Activated CD4-positive, alpha-beta T cell treated with anti-CD3 and anti-CD28 coated beads, Interleukin-10, Interleukin-2, amounts not matched to agents 100 ng/mL and 50 ng/mL, durations not matched to agents 16 hours and 8 hours (primary cell): Measurements from ENCODE around the gene TCP11.
A peak's percentile ranks its signal among the peaks of the same experiment; 100 is the strongest.
"Not testable (repeated sequence)": the region's sequence is repeated elsewhere in the genome, so short reads cannot be mapped to it uniquely, and the experiment has no call there.

ENCODE experiments used
- DNase-seq: peaks from one replicate; pipeline ENCODE4 v3.0.0-alpha.2; 2020

Gene TCP11

DNA sequence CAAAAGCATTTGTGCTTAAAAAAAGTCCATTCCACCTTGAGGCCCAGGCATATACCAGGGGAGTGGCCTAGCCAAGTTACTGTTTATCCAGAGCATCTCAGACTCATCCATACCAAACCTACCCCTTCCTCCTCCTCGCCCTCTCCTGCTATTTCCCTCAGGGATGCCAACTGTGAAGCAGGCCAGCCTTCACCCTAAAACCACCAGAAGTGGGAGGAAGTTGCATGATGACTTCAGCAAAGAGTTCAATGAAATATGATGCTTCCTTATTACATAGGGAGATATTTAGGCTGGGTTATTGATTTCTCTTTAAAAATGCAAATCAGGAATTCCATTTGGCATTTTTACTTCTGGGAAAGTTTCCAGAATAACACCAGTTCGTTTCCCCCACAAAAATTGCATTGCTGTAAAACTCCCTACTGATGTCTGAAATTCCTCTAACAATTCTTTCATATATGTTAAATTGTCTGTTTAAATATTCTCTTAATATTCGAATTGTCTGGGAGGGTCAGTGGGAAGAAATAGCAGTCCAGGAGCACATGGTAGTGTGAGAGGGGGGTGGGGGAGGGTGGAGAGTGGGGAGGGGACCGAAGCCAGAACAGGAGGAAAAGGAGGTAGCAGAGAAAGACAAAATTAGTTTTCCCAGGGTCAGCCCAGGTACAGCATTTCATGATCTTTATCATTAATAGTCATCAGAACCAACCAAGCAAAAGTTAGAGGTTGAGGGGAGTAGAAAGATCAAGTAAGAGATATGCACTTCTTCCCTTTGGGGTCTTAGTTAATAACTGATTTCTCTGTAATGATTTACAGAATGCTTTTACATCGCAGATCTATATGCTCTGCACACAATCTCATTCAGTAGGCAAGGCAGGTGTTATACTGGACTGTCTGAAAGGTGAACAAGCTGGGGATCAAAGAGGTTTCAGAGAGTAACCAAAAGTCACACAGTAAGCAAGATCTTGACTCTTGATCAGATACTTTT, 1.7 kb upstream of the TCP11 start:
- no peak for DNase-seq

DNA sequence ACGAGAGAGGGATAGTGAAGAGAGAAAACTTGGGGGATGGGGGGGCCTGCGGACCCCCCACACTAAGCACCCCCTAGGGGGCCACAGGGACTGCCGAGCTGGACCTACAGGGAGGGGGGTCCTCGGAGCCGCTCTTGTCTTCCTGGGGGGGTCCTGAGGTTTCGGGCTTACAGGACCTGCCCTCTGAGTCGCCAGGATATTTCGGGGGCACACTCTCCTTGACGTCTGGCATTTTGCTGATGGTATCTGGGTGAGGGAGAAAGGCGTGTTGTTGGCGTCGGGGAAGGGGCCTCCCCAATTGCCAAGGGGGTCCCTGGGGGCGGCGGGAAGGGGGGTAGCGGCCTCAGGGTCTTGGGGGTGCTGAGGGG, 516 bp downstream of the TCP11 start:
- DNase-seq = no peak

DNA sequence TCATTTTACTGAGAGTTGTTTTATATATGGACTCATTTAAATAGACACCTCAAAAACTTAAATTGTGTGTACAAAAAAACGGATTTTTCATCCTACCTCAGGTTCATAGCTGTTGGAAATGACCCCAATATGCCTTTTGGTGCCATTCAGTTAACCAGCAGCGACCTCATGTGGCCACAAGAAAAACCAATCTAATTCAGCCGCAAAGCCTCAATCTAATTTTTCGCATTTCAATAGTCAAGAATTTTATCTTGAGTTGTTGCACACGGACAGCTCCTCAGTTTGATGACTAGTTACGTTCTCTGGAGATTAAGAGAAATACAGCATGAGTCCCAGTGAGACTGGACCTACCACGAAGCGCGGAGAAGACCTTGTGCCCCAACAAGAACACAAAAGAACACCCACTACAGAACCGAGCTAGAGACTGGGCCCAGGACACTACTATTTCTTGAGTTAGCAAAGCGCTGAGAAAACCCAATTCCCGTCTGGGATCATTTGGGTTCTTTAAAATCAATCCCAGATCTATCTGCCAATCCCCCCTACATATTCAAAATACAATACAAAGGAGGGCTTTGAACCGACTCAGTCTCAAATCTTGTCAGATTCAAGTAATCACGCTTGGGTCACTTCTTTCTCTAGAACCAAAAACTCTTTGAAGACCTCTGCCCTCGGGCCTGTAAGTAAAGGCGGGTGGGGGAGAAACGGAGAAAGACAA, 1.1 kb downstream of the TCP11 start:
- DNase-seq = peak; percentile 70

DNA sequence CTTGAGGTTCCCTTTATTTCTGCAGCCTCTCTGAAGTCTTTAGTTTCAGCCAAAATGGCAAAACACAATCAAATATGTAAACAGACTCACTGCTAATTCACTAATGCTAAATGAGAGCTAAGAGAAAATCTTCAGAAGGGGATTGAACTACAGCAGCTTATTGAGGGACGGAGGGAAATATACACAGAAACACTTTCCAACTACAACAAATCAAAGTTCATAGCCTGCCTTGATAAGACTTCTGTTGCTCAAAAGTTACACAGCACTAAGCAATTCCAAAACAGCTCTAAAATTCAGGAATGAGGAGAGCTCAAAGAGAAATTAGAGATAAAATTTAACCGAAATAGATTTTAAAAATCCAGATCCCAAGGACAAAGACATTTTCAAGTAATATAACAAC, 1.7 kb downstream of the TCP11 start:
- no peak for DNase-seq

DNA sequence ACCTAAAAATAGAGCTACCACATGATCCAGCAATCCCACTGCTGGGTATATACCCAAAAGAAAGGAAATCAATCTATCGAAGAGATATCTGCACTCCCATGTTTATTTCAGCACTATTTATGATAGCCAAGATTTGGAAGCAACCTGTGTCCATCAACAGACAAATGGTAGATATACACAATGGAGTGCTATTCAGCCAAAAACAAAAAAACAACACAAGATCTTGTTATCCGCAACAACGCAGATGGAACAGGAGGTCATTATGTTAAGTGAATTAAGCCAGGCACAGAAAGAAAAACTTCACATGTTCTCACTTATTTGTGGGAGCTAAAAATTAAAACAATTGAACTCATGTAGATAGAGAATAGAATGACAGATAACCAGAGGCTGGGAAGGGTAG, 2.9 kb downstream of the TCP11 start:
- not testable (repeated sequence) for DNase-seq

DNA sequence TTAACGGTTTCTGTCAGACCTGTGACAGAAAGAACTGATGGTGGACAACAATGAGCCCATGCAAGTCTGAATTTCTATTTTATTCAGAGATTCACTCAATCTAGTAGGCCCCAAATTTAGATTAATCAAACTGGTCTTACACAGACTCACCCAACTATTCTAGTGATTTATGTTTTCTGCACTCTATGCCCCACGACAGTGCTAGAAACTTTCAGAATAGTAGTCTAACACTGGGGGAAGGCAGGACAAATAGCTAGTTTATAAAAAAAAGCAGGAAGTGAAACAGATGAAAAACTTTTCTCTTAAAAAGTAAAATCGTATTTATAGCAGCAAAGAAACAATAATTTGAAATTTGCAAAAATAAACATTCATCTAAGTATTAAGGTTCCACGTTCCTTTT, 5.0 kb downstream of the TCP11 start:
- no peak for DNase-seq

DNA sequence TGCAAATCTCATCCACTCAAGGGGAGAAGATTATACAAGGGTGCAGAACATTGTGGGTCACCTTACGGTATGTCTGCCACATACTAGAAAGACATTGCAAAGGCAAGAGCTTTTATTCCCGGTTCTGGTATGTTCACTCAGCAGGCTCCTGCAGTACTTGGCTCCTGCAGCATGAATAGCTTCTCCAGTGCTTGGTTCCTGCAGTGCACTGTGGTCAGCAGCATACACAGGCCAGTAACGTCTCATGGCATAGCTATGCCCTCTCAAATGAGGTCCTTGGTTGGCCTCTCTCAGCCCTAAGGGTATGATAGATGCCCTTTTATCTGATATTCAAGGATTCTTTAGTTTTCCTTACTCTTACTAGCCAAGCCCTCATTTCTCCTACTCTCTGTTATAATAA, 12.6 kb downstream of the TCP11 start:
- no peak for DNase-seq

DNA sequence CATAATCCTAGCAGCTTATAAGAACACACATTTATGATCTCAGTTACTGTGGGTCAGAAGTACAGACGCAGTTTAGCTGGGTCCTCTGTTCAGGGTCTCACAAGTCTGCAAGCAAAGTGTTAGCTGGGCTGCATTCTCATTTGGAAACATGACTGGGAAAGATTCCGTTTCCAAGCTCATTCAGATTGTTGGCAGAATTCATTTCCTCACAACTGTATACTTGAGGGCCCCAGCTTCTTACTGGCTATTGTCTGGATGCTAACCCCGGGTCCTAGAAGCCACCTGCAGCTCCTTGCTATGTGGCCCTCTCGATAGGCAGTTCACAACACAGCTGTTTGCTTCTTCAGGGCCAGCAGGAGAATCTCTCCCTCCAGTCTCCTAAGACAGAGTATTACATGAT, 13.1 kb downstream of the TCP11 start:
- no peak for DNase-seq

DNA sequence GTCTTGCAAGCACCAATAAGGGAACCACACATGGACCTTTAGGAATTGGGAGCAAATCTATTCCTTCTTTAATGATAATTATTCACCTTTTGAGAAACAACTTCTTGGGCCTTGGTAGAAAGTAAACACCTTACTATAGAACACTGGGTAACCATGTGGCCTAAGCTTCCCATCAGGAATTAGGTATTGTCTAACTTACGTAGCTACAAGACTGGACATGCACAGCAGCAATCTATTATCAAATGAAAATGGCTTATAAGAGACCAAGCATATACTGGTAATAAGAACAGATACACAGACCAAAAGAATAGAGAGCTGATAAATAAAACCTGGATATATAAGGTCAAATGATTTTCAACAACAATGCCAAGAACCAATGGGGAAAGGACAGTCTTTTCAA, 16.8 kb downstream of the TCP11 start:
- no peak for DNase-seq

DNA sequence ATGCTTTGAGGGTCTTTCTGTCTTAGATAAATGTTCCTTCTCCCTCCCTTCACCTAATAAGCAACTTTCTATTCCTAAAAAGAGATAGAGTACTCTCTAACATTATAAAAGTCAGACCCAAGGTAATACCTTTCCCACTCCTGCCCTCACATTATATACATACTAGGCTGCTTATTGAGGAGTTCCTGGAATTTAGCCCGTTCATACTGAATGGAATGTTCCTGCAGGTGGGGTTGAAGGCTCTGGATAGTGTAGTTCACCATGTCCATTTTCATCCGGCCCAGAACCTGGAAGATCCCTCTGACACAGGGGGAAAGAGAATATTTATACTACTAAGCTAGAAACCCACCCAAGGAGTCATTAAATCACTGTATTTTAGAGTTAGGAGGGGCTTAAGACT, 20.4 kb downstream of the TCP11 start:
- DNase-seq = no peak

DNA sequence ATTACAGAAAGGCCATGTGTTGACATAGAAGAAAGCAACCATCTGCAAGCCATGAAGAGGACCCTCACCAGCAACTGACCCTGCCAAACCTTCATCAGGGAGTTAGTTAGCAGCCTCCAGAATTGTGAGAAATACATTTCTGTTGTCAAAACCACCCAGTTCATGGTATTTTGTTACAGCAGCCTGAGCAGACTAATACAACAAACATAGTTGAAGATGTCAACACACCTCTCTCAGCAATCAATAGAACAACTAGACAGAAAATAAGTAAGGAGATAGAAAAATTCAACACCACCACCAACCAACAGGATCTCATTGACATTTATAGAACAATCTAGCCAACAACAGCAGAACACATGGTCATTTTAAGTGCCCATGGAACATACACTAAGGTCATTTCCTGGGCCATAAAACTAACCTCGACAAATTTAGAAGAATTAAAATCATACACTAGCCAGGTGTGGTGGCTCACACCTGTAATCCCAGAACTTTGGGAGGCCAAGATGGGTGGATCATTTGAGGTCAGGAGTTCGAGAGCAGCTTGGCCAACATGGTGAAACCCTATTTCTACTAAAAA, 32.7 kb downstream of the TCP11 start:
- DNase-seq = no peak

DNA sequence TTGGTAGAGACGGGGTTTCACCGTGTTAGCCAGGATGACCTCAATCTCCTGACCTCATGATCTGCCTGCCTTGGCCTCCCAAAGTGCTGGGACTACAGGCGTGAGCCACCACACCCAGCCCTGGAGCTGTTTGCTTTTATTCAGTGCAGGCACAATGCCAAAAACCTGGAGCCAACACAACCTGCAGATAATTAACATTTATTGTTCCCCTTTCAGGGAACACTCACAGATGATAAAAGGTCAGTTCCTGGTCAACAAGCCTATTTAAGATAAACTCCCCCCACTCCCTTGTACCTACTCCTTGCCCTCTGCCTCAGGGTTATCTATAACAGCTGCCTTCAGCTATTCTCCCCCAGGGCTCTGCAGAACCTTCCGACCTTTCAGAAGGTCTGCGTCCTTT, 33.4 kb downstream of the TCP11 start:
- not testable (repeated sequence) for DNase-seq

DNA sequence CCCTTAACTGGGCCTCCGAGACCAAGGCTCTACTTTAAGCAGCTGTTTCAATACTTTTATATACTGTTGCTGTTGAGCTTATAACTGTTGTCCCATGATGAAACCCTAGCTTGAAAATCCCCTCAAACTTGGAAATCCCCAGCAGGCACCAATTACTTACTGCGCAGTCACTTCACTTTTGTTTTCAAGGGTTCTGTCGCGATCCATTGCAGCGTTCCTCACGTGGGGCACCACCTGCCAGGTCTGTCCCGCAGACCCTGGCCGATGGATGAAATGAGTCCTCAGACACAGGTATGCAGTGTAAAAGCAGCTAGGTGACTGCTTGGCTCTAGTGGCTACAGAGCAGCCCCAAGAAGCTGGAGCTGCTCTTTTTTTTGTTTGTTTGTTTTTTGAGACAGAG, 33.9 kb downstream of the TCP11 start:
- peak; percentile 13 for DNase-seq

DNA sequence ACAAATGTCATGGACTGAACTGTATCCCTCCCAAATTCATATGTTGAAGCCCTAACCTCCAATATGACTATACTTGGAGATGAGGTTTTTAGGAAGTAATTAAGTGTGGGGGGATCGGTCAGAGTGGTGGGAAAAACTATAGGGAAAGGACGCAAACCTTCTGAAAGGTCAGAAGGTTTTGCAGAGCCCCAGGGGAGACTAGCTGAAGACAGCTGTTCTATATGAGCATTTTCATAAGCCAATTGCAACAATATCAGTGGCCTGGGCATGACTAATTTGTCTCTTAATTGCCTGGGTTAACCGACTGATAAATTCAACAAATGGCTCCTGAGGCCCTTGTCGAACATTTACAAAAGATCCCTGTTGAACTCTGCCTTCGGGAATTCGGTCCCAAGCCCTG, 35.1 kb downstream of the TCP11 start:
- not testable (repeated sequence) for DNase-seq

DNA sequence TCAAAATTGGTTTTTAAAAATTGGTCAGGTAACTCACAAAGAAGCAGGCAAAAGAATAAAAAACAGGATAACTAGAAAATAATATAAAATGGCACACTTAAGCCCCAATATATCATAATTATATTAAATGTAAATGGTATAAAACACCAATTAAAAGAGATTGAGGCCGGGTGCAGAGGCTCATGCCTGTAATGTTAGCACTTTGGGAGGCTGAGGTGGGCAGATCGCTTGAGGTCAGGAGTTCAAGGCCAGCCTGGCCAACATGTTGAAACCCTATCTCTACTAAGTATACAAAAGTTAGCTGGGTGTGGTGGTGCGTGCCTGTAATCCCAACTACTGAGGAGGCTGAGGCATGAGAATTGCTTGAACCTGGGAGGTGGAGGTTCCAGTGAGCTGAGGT, 36.1 kb downstream of the TCP11 start:
- DNase-seq = no peak

DNA sequence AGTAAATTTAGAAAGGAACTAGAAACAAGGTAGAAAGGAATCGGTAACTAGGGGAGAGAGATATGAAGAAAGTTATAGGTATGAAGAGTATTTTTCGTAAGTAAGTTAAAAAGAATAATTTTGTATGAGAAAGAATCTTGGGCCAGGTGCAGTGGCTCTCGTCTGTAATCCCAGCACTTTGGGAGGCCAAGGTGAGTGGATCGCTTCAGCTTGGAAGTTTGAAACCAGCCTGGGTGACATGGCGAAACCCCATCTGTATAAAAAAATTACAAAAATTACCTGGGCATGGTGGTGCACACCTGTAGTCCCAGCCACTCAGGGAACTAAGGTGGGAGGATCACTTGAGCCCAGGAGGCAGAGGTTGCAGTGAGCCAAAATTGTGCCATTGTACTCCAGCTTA, 42.0 kb downstream of the TCP11 start:
- DNase-seq = no peak

DNA sequence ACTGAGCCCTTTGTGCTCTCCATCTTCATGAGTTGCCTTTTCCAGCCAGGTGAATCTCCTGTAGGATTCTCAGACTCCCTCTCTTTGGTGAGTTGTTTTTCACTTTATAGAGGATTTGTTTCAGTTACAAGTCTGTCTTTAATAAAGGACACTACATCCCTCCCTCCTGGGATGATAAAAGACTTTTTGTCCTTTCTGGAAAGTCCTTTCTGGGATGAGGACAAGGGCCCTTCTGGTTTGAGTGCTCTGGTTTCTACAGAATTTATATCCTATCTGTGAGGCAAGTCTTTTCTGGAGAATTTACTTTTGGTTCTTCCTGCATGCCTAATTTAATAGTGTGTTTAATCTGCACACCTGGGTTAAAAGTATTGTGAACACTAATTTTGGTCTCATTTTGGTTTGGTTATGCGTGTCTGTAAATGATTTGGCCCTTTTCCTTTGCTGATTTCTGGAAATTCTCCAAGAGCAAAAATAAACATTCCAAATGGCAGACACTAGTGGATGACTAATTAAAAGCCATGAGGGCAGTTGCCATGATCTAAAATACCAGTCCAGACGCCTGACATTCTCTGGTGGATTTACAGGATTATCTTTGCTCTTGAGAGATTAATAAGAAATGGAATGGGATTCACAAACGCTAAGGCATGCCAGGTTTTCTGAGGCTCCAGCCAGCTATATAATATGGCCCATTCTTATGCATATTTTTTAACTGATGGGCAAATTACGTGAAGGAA, 44.8 kb downstream of the TCP11 start:
- no peak for DNase-seq

DNA sequence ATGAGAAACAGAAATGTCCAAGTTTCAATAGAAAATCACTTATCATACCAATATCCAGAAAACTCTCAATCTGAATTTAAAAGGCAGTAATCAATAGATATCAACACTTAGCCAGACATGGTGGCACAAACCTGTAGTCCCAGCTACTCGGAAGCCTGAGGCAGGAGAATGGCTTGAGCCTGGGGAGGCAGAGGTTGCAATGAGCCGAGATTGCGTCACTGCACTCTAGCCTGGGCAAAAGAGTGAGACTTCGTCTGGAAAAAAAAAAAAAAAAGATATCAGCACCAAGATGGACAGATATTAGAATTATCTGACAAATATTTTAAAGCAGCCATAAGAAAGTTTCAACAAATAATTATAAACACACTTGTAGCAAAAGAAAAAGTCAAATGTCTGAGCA, 47.0 kb downstream of the TCP11 start:
- DNase-seq = no peak

DNA sequence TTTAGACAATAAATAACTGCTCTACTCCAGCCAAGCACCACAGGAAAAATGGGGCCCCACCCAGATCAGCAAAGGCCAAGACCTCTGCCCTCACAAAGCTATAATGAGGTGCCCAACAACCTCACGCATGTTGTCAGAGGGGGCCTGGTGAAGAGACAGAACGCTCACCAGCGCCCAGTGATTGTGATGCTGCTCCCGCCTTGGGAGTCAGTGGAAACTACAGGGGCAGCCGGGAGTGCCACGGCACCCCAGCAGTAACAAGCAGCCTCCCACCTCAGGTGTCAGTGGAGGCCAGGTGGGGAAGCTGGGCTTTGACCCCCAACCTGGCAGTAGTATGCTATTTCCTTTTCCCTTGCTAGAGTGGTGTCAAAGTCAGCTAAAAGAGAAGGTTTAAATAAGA, 47.4 kb downstream of the TCP11 start:
- DNase-seq = no peak

DNA sequence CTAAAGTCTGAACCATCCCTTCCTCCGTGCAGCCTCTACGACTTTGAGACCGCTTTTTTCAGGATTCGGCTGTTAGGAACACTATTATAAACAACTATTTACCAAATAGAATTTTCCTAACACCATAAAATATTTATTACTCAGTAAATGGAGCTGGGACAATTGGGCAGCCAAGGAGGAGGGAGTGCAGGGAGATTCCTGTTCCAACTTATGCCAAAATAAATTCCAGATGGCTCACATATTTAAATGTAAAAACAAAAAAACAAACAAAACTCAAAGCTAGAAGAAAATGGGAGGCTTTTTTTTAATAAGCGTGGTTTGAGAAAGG, 48.1 kb downstream of the TCP11 start:
- no peak for DNase-seq

DNA sequence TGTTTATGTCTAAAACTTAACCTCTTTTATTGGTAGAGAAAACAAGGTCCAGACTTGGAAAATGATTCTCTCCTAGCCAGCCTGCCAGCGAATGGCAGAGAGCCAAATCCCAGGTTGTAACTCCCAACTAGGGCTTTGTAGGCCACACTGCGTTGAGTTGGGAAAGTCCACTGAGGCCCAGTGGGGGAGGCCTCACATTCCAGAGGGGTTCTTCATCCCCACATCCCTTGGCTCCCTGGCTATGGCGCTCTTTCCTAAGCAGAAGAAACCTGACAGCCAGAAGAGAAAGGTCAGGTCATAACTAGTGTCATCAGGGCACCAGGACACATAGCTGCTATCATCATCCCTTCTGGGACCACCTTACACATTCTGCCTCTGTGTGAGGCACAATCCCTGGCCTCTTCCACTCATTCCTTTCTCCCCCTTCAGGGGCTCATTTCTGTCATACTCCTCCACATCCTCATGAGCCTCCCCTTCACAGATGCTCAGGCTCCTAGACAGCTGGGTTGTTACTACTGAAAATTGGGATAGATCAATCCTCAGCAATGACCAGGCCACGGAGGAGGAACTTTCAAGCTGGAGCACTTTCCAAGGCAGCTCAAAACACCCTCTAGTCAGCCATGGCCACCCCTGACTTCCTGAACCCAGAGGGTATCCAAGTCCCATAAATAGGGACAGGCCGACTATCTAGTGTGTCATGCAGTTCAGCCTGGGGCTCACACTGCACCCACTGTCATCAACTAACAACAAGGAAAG, 48.6 kb downstream of the TCP11 start:
- no peak for DNase-seq

DNA sequence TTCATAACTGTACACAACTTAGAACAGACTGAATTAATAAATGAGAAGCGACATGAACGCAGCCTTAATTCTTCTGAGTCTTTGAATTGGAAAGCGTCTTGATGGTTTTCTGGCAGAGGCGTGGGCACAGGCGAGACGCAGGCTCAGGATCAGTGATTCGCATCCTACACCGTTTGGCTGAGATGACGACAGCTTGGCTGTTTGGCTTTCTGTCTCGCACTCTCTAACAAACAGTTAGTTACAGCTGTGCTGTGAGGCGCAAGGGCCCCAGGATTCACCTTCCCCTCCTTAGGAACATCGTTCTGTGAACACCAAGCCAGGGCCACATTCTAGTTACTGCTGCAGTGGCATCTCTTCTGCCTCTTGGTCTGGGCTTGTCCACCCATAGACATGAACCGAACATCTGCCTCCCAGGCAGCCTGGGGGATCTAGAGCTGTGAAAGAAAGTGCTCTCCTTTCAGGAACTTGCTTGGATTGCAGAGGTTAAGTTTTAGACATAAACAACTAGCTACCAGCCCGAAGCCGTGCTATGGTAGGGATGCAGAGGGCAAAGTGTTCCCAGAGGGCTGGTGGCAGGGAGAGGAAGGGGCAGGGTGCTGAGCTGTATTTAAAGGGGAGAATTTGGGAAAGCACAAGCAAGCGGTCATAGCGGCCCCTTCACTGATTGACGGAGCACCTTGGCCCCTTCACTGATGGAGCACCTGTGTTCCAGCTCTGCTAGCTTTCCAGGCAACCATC, 49.6 kb downstream of the TCP11 start:
- DNase-seq = no peak
